ENCODE results near the gene SMG1. TPM values are rescaled to one million over a fixed set of nuclear protein-coding genes. Genes with fewer than 3 reads are reported as not detected.

SMG1 gene
- total and polyA plus RNA-seq, 2 of the 13 experiments (the other 11 are each of a cell fraction or from before 2014, with no cell fraction given) = 48.7 to 53.7 TPM

DNA sequence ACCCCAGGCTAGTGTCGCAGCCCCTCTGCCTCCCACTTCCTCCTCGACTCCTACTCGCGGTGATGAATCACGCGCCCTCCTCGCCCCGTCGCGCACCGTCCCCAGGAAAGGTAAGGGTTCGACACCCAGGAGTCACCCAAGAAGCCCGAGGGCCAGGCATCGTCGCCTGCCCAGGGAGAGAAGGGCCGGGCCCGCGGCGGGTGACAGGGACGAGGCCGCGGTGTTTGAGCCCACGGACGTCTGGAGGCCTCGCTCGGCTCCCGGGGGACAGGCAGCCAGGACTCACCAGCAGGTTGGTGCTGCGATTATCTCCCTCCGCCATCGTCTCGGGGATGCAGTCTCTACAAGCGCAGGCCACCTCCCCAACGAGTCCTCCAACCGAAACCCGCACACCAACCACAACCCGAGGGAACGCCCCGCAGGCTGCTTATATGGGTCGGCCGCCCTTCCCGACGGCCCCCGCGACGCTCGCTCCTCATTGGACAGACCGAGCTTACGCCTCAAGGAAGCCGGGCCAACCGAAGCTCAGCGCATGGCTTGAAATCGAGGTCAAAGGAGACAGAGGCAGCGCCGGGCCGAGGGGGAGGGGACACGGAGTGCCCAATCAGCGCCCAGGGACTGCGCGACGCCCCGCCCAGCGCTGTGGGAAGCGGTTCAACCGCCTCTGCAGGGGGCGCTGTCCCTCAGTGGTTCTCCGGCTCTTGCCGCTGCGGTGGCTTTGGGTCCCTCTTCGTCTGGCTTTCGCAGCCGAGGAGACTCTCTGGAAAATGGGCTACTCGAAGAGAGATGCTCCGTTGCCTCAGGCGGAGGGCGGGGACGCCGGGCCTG lies 124.8 kb downstream of the SMG1 start, which contains the start of gene ARL6IP1 (continued):
- TF ChIP-seq, protein P1, sequence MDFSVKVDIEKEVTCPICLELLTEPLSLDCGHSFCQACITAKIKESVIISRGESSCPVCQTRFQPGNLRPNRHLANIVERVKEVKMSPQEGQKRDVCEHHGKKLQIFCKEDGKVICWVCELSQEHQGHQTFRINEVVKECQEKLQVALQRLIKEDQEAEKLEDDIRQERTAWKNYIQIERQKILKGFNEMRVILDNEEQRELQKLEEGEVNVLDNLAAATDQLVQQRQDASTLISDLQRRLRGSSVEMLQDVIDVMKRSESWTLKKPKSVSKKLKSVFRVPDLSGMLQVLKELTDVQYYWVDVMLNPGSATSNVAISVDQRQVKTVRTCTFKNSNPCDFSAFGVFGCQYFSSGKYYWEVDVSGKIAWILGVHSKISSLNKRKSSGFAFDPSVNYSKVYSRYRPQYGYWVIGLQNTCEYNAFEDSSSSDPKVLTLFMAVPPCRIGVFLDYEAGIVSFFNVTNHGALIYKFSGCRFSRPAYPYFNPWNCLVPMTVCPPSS (IDR thresholded peaks at IDR 0.05) = no peak
- peak; percentile 96 for TF ChIP-seq NAIF1 (CRISPR knock-in tag; IDR thresholded peaks at IDR 0.05; ENCODE audit: borderline replicate concordance)
- no peak for TF ChIP-seq ZNF282 (IDR thresholded peaks at IDR 0.05; ENCODE audit: partially characterized antibody)
- no peak for TF ChIP-seq NBN (conservative IDR thresholded peaks at IDR 0.05)
- no peak for TF ChIP-seq SP1 (IDR thresholded peaks at IDR 0.05)
- TF ChIP-seq SP1 (CRISPR knock-in tag; IDR thresholded peaks at IDR 0.05) = peak; percentile 99
- no peak; the same call in none of the 2 replicates for TF ChIP-seq HOXA7 (CRISPR knock-in tag; IDR thresholded peaks at IDR 0.05)
- TF ChIP-seq, protein P2, sequence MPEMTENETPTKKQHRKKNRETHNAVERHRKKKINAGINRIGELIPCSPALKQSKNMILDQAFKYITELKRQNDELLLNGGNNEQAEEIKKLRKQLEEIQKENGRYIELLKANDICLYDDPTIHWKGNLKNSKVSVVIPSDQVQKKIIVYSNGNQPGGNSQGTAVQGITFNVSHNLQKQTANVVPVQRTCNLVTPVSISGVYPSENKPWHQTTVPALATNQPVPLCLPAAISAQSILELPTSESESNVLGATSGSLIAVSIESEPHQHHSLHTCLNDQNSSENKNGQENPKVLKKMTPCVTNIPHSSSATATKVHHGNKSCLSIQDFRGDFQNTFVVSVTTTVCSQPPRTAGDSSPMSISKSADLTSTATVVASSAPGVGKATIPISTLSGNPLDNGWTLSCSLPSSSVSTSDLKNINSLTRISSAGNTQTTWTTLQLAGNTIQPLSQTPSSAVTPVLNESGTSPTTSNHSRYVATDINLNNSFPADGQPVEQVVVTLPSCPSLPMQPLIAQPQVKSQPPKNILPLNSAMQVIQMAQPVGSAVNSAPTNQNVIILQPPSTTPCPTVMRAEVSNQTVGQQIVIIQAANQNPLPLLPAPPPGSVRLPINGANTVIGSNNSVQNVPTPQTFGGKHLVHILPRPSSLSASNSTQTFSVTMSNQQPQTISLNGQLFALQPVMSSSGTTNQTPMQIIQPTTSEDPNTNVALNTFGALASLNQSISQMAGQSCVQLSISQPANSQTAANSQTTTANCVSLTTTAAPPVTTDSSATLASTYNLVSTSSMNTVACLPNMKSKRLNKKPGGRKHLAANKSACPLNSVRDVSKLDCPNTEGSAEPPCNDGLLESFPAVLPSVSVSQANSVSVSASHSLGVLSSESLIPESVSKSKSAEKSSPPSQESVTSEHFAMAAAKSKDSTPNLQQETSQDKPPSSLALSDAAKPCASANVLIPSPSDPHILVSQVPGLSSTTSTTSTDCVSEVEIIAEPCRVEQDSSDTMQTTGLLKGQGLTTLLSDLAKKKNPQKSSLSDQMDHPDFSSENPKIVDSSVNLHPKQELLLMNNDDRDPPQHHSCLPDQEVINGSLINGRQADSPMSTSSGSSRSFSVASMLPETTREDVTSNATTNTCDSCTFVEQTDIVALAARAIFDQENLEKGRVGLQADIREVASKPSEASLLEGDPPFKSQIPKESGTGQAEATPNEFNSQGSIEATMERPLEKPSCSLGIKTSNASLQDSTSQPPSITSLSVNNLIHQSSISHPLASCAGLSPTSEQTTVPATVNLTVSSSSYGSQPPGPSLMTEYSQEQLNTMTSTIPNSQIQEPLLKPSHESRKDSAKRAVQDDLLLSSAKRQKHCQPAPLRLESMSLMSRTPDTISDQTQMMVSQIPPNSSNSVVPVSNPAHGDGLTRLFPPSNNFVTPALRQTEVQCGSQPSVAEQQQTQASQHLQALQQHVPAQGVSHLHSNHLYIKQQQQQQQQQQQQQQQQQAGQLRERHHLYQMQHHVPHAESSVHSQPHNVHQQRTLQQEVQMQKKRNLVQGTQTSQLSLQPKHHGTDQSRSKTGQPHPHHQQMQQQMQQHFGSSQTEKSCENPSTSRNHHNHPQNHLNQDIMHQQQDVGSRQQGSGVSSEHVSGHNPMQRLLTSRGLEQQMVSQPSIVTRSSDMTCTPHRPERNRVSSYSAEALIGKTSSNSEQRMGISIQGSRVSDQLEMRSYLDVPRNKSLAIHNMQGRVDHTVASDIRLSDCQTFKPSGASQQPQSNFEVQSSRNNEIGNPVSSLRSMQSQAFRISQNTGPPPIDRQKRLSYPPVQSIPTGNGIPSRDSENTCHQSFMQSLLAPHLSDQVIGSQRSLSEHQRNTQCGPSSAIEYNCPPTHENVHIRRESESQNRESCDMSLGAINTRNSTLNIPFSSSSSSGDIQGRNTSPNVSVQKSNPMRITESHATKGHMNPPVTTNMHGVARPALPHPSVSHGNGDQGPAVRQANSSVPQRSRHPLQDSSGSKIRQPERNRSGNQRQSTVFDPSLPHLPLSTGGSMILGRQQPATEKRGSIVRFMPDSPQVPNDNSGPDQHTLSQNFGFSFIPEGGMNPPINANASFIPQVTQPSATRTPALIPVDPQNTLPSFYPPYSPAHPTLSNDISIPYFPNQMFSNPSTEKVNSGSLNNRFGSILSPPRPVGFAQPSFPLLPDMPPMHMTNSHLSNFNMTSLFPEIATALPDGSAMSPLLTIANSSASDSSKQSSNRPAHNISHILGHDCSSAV (CRISPR knock-in tag; IDR thresholded peaks at IDR 0.05; ENCODE audit: borderline replicate concordance) = peak; percentile 98; the same call in 1 of the 2 replicates
- TF ChIP-seq, protein P3, sequence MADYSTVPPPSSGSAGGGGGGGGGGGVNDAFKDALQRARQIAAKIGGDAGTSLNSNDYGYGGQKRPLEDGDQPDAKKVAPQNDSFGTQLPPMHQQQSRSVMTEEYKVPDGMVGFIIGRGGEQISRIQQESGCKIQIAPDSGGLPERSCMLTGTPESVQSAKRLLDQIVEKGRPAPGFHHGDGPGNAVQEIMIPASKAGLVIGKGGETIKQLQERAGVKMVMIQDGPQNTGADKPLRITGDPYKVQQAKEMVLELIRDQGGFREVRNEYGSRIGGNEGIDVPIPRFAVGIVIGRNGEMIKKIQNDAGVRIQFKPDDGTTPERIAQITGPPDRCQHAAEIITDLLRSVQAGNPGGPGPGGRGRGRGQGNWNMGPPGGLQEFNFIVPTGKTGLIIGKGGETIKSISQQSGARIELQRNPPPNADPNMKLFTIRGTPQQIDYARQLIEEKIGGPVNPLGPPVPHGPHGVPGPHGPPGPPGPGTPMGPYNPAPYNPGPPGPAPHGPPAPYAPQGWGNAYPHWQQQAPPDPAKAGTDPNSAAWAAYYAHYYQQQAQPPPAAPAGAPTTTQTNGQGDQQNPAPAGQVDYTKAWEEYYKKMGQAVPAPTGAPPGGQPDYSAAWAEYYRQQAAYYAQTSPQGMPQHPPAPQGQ (CRISPR knock-in tag; IDR thresholded peaks at IDR 0.05; ENCODE audit: borderline replicate concordance) = peak; percentile 34; the same call in 1 of the 2 replicates
- TF ChIP-seq ZNF180 (CRISPR knock-in tag; IDR thresholded peaks at IDR 0.05; ENCODE audit: borderline replicate concordance, low read depth) = peak; percentile 95; the same call in 1 of the 2 replicates
- TF ChIP-seq, protein P4, sequence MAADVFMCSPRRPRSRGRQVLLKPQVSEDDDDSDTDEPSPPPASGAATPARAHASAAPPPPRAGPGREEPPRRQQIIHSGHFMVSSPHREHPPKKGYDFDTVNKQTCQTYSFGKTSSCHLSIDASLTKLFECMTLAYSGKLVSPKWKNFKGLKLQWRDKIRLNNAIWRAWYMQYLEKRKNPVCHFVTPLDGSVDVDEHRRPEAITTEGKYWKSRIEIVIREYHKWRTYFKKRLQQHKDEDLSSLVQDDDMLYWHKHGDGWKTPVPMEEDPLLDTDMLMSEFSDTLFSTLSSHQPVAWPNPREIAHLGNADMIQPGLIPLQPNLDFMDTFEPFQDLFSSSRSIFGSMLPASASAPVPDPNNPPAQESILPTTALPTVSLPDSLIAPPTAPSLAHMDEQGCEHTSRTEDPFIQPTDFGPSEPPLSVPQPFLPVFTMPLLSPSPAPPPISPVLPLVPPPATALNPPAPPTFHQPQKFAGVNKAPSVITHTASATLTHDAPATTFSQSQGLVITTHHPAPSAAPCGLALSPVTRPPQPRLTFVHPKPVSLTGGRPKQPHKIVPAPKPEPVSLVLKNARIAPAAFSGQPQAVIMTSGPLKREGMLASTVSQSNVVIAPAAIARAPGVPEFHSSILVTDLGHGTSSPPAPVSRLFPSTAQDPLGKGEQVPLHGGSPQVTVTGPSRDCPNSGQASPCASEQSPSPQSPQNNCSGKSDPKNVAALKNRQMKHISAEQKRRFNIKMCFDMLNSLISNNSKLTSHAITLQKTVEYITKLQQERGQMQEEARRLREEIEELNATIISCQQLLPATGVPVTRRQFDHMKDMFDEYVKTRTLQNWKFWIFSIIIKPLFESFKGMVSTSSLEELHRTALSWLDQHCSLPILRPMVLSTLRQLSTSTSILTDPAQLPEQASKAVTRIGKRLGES (CRISPR knock-in tag; IDR thresholded peaks at IDR 0.05; ENCODE audit: borderline replicate concordance) = peak; percentile 80; the same call in 1 of the 2 replicates
- peak; percentile 53 for TF ChIP-seq ZNF7 (CRISPR knock-in tag; IDR thresholded peaks at IDR 0.05)
